HepG2 (cell line): Measurements from ENCODE around the gene CCDC191. TPM values are rescaled to one million over a fixed set of nuclear protein-coding genes. Genes with fewer than 3 reads are reported as not detected.

Source experiments
- CBFB ChIP-seq: sonication (generic); formaldehyde crosslinking; IDR thresholded peaks from 2 replicates; pipeline ENCODE4 v1.4.0; 2020; ENCODE audit warnings: missing genetic modification reagents
- FOXA1 ChIP-seq, 2 experiments: fragments of 450-650 bp in 1 of 2; sonication (generic) in 1 of 2; formaldehyde crosslinking in 1 of 2; IDR thresholded peaks; 2 replicates each; pipeline versions ENCODE4 v1.4.0 to v1.6.1; 2016 to 2020; ENCODE audit warnings: missing genetic modification reagents in 1 of 2
- HNF4A ChIP-seq: sonication (generic); formaldehyde crosslinking; IDR thresholded peaks from 2 replicates; pipeline ENCODE4 v1.4.0; 2020; ENCODE audit warnings: missing genetic modification reagents
- NCOA5 ChIP-seq: sonication (generic); formaldehyde crosslinking; IDR thresholded peaks from 2 replicates; pipeline ENCODE4 v1.4.0; 2020; ENCODE audit warnings: missing genetic modification reagents
- RARG ChIP-seq: sonication (generic); formaldehyde crosslinking; IDR thresholded peaks from 2 replicates; pipeline ENCODE4 v1.4.0; 2020; ENCODE audit warnings: low read depth, mild to moderate bottlenecking, missing genetic modification reagents
- REPIN1 ChIP-seq: sonication (generic); formaldehyde crosslinking; IDR thresholded peaks from 2 replicates; pipeline ENCODE4 v1.8.0; 2022; ENCODE audit warnings: missing genetic modification reagents, low read depth, mild to moderate bottlenecking, borderline replicate concordance
- RNF219 ChIP-seq: sonication (generic); formaldehyde crosslinking; IDR thresholded peaks from 2 replicates; pipeline ENCODE4 v1.5.0; 2020; ENCODE audit warnings: mild to moderate bottlenecking, missing genetic modification reagents
- SALL2 ChIP-seq: sonication (generic); formaldehyde crosslinking; IDR thresholded peaks from 2 replicates; pipeline ENCODE4 v1.8.1; 2023; ENCODE audit warnings: mild to moderate bottlenecking, missing genetic modification reagents, inconsistent platforms
- TCF7L2 ChIP-seq: IDR thresholded peaks from 2 replicates; pipeline ENCODE4 v1.6.1; 2011; ENCODE audit warnings: mild to moderate bottlenecking, low read depth, low read length, moderate library complexity
- TFDP1 ChIP-seq: IDR thresholded peaks from 2 replicates; pipeline ENCODE4 v1.6.1; 2016; ENCODE audit warnings: missing compliant biosample characterization, missing genetic modification reagents, borderline replicate concordance
- THAP8 ChIP-seq: sonication (generic); formaldehyde crosslinking; IDR thresholded peaks from 2 replicates; pipeline ENCODE4 v1.5.1; 2020; ENCODE audit warnings: missing genetic modification reagents, mild to moderate bottlenecking, borderline replicate concordance
- TOE1 ChIP-seq: sonication (generic); formaldehyde crosslinking; IDR thresholded peaks from 2 replicates; pipeline ENCODE4 v1.4.0; 2020; ENCODE audit warnings: mild to moderate bottlenecking, missing genetic modification reagents
- ZBTB3 ChIP-seq: sonication (generic); formaldehyde crosslinking; IDR thresholded peaks from 2 replicates; pipeline ENCODE4 v1.4.0; 2020; ENCODE audit warnings: low read depth, mild to moderate bottlenecking, moderate library complexity, missing genetic modification reagents, borderline replicate concordance
- ZFYVE20 ChIP-seq: sonication (generic); formaldehyde crosslinking; IDR thresholded peaks from 2 replicates; pipeline ENCODE4 v1.8.0; 2023; ENCODE audit warnings: low read depth, mild to moderate bottlenecking, moderate library complexity, missing genetic modification reagents, borderline replicate concordance
- ZKSCAN8 ChIP-seq: IDR thresholded peaks from 2 replicates; pipeline ENCODE4 v1.6.1; 2016; ENCODE audit warnings: borderline replicate concordance, missing genetic modification reagents, missing compliant biosample characterization
- ZMYM4 ChIP-seq: sonication (generic); formaldehyde crosslinking; IDR thresholded peaks from 2 replicates; pipeline ENCODE4 v1.8.1; 2023; ENCODE audit warnings: mild to moderate bottlenecking, missing genetic modification reagents
- ZNF335 ChIP-seq: sonication (generic); formaldehyde crosslinking; IDR thresholded peaks from 2 replicates; pipeline ENCODE4 v1.4.0; 2020; ENCODE audit warnings: missing genetic modification reagents
- ZNF564 ChIP-seq: sonication (generic); formaldehyde crosslinking; IDR thresholded peaks from 2 replicates; pipeline ENCODE4 v1.8.1; 2023; ENCODE audit warnings: mild to moderate bottlenecking, missing genetic modification reagents
- ZNF704 ChIP-seq: sonication (generic); formaldehyde crosslinking; IDR thresholded peaks from 2 replicates; pipeline ENCODE4 v1.8.1; 2023; ENCODE audit warnings: mild to moderate bottlenecking, inconsistent platforms, moderate library complexity, missing genetic modification reagents, borderline replicate concordance
- polyA plus RNA-seq, 8 experiments: library from polyadenylated mRNA; depleted of rRNA in 3 of 8; stranded (reverse) in 7 of 8; unstranded in 1 of 8; fragments of >200 nt; fragmentation: Illumina TruSeq in 4 of 8; extraction: Trizol in 4 of 8; gene quantifications; 2 replicates each; pipeline versions ENCODE4 v1.2.1 to v1.2.3, GENCODE V29; 2011 to 2016; ENCODE audit warnings: low read depth in 4 of 8, missing spikeins in 1 of 8, mixed read lengths in 1 of 8; ENCODE audit not compliant: insufficient read depth in 1 of 8
- total RNA-seq, 5 experiments: library from RNA; depleted of rRNA; stranded (reverse); fragments of >200 nt; fragmentation: Illumina TruSeq; extraction: Trizol; gene quantifications; 2 replicates each; pipeline ENCODE4 v1.2.3, GENCODE V29; 2016; ENCODE audit warnings: low read depth in 1 of 5
- TF ChIP-seq, protein P1 (sequence below): sonication (generic); formaldehyde crosslinking; IDR thresholded peaks from 2 replicates; pipeline ENCODE4 v1.4.0; 2020; ENCODE audit warnings: missing genetic modification reagents
- TF ChIP-seq, protein P2 (sequence below): sonication (generic); formaldehyde crosslinking; IDR thresholded peaks from 2 replicates; pipeline ENCODE4 v1.8.1; 2023; ENCODE audit warnings: missing genetic modification reagents, mild to moderate bottlenecking, borderline replicate concordance

Gene CCDC191
- total and polyA plus RNA-seq, 2 of the 13 experiments (the other 11 are each of a cell fraction or from before 2014, with no cell fraction given) = 0.91 to 1.4 TPM

DNA sequence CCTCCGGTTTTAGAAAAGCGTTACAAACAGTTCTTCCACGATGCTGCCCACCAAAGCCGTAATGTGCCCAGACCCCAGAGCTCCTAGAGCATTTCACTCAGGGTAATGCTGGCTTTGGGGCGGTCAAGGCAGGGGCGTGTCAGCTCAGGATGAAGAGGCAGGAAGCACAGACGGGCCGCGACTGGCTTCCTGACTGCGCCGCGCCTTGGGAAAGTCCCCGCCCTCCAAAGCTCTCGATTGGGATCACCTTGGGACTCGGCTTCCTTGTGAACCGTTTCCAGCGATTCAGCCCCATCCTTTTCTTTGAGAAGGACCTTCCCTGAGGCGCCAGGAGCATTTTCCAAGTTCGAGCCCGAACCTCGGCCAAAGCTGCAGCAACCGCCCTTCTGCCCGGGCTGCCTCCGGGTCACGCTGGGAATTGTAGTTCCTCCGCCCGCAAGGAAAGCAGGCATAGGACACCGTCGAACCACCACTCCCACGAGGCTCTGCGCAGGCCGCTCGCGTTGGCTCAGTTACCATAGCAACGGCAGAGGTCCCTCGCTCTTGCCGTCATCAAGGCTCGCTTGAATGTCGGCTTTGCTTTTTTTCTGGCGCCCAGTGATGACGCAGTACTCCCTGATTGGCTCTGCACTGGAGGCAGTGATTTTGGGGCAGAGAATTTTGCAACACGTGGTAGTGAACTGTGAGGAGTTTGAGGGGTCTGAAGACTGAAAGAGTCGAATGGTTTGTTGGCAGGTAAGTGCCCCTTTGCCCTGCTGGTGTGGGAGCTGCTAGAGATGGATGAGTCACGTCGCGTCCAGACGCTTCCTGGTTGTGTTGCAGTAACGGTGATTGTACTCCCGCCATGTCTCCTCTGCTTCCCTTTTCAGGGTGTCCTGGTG lies at the start of gene CCDC191, which contains the start of gene QTRT2 (continued):
- TF ChIP-seq FOXA1 (IDR thresholded peaks at IDR 0.05) (no peak), FOXA1 (CRISPR knock-in tag; IDR thresholded peaks at IDR 0.05) (peak; percentile 5; the same call in 1 of the 2 replicates), NCOA5 (CRISPR knock-in tag) (no peak), ZFYVE20 (CRISPR knock-in tag) (no peak), RARG (CRISPR knock-in tag) (no peak), TOE1 (CRISPR knock-in tag) (no peak), TFDP1 (CRISPR knock-in tag) (peak; percentile 90), ZNF704 (CRISPR knock-in tag) (peak; percentile 62; the same call in 1 of the 2 replicates), THAP8 (CRISPR knock-in tag) (no peak), ZNF564 (CRISPR knock-in tag) (0 out of 2 replicates have a peak, but pooled peaks have one; percentile 48), CBFB (CRISPR knock-in tag) (peak; percentile 73), TCF7L2 (no peak), RNF219 (CRISPR knock-in tag) (no peak), SALL2 (CRISPR knock-in tag) (peak; percentile 90), ZKSCAN8 (CRISPR knock-in tag) (no peak), HNF4A (CRISPR knock-in tag) (peak; percentile 12; the same call in 1 of the 2 replicates), ZNF335 (CRISPR knock-in tag) (no peak), ZMYM4 (CRISPR knock-in tag) (peak; percentile 98), ZBTB3 (no peak), REPIN1 (CRISPR knock-in tag) (0 out of 2 replicates have a peak, but pooled peaks have one; percentile 63)
- TF ChIP-seq, protein P1, sequence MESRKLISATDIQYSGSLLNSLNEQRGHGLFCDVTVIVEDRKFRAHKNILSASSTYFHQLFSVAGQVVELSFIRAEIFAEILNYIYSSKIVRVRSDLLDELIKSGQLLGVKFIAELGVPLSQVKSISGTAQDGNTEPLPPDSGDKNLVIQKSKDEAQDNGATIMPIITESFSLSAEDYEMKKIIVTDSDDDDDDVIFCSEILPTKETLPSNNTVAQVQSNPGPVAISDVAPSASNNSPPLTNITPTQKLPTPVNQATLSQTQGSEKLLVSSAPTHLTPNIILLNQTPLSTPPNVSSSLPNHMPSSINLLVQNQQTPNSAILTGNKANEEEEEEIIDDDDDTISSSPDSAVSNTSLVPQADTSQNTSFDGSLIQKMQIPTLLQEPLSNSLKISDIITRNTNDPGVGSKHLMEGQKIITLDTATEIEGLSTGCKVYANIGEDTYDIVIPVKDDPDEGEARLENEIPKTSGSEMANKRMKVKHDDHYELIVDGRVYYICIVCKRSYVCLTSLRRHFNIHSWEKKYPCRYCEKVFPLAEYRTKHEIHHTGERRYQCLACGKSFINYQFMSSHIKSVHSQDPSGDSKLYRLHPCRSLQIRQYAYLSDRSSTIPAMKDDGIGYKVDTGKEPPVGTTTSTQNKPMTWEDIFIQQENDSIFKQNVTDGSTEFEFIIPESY (CRISPR knock-in tag) = no peak
- TF ChIP-seq, protein P2, sequence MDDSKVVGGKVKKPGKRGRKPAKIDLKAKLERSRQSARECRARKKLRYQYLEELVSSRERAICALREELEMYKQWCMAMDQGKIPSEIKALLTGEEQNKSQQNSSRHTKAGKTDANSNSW = no peak
